SK-N-SH (cell line): Measurements from ENCODE around the gene EFHD1. TPM values are rescaled to one million over a fixed set of nuclear protein-coding genes. Genes with fewer than 3 reads are reported as not detected.

Experiments
- CTCF ChIA-PET: fragments of 300-600, 350-600 bp; formaldehyde crosslinking; extraction: SDS; loops from one replicate; lab custom pipeline; 2021; lab: Yijun Ruan, JAX
- POLR2A ChIA-PET: fragments of 350-600 bp; sonication (Branson Sonifier 250); formaldehyde crosslinking; extraction: SDS; loops from one replicate; lab custom pipeline; 2020; ENCODE audit warnings: antibody characterized with exemption, inconsistent platforms; lab: Yijun Ruan, JAX
- DNase-seq: peaks from one replicate; pipeline ENCODE4 v3.0.0; 2012
- H2AFZ ChIP-seq: fragments of 200-600 bp; sonication (generic); 2 replicates; pipeline ENCODE4 v1.8.1; 2016; ENCODE audit warnings: antibody characterized with exemption, mild to moderate bottlenecking, low read depth
- H3F3A ChIP-seq: fragments of 200-600 bp; sonication (generic); replicated peaks from 2 replicates; pipeline ENCODE3; 2016; ENCODE audit warnings: antibody characterized with exemption, mild to moderate bottlenecking; ENCODE audit not compliant: insufficient read depth
- H3K27ac ChIP-seq, 2 experiments: fragments of 200-500 bp in 1 of 2; fragments of 200-600 bp in 1 of 2; sonication (Bioruptor generic) in 1 of 2; sonication (generic), shearing (Covaris generic) in 1 of 2; 2 replicates each; pipeline versions ENCODE4 v1.5.1 to v1.6.1; 2014 to 2016; ENCODE audit warnings: low read depth in 2 of 2, inconsistent platforms in 1 of 2, low read length in 1 of 2, mild to moderate bottlenecking in 1 of 2, mixed read lengths in 1 of 2
- H3K27me3 ChIP-seq: fragments of 200-600 bp; sonication (generic), shearing (Covaris generic); 2 replicates; pipeline ENCODE4 v1.6.1; 2016; ENCODE audit warnings: mixed run types; ENCODE audit not compliant: insufficient read depth
- H3K36me3 ChIP-seq, 2 experiments: fragments of 200-500 bp in 1 of 2; fragments of 200-600 bp in 1 of 2; sonication (Bioruptor generic) in 1 of 2; sonication (generic) in 1 of 2; replicated peaks in 1 of 2; 2 replicates each; pipeline versions ENCODE3 to v1.5.1; 2014 to 2016; ENCODE audit warnings: low read length in 1 of 2, mild to moderate bottlenecking in 1 of 2; ENCODE audit not compliant: insufficient read depth in 2 of 2, control insufficient read depth in 1 of 2
- H3K4me1 ChIP-seq, 2 experiments: fragments of 200-500 bp in 1 of 2; fragments of 200-600 bp in 1 of 2; sonication (Bioruptor generic) in 1 of 2; sonication (generic), shearing (Covaris generic) in 1 of 2; 2 replicates each; pipeline versions ENCODE4 v1.5.1 to v1.6.1; 2014 to 2016; ENCODE audit warnings: low read depth in 1 of 2, low read length in 1 of 2, mixed run types in 1 of 2; ENCODE audit not compliant: insufficient read depth in 2 of 2, control insufficient read depth in 1 of 2
- H3K4me2 ChIP-seq: fragments of 200-600 bp; sonication (generic), shearing (Covaris generic); 2 replicates; pipeline ENCODE4 v1.6.1; 2017; ENCODE audit warnings: mixed run types
- H3K4me3 ChIP-seq, 2 experiments: fragments of 200-500 bp in 1 of 2; fragments of 200-600 bp in 1 of 2; sonication (Bioruptor generic) in 1 of 2; sonication (generic), shearing (Covaris generic) in 1 of 2; 2 replicates each; pipeline versions ENCODE4 v1.5.1 to v1.8.1; 2014 to 2016; ENCODE audit warnings: low read depth in 2 of 2, inconsistent platforms in 1 of 2, low read length in 1 of 2, mild to moderate bottlenecking in 1 of 2, mixed read lengths in 1 of 2, moderate library complexity in 1 of 2
- H3K79me2 ChIP-seq: fragments of 200-600 bp; sonication (generic); 2 replicates; pipeline ENCODE4 v1.8.1; 2017; ENCODE audit warnings: mild to moderate bottlenecking; ENCODE audit not compliant: insufficient read depth
- H3K9ac ChIP-seq: fragments of 200-600 bp; sonication (generic); 2 replicates; pipeline ENCODE4 v1.6.1; 2017; ENCODE audit warnings: mixed run types
- H3K9me2 ChIP-seq: fragments of 200-600 bp; sonication (generic); 2 replicates; pipeline ENCODE4 v1.6.1; 2017; ENCODE audit warnings: mixed run types
- H3K9me3 ChIP-seq: fragments of 200-600 bp; sonication (generic); 2 replicates; pipeline ENCODE4 v1.6.1; 2017; ENCODE audit warnings: mixed run types, mild to moderate bottlenecking, moderate library complexity
- H4K20me1 ChIP-seq: fragments of 200-600 bp; sonication (generic); 2 replicates; pipeline ENCODE4 v1.6.1; 2017; ENCODE audit warnings: mild to moderate bottlenecking, mixed run types; ENCODE audit not compliant: insufficient read depth
- CTCF ChIP-seq: fragments of 200-600 bp; sonication (generic); IDR thresholded peaks from 2 replicates; pipeline ENCODE4 v1.6.1; 2017; ENCODE audit warnings: antibody characterized with exemption, mild to moderate bottlenecking, moderate library complexity
- EP300 ChIP-seq, 2 experiments: IDR thresholded peaks; 2 replicates each; pipeline versions ENCODE4 v1.4.0 to v1.6.1; 2012; ENCODE audit warnings: borderline replicate concordance in 1 of 2, low read depth in 1 of 2, low read length in 1 of 2
- FOXJ3 ChIP-seq: sonication (generic); formaldehyde crosslinking; IDR thresholded peaks from 2 replicates; pipeline ENCODE4 v1.5.1; 2020; ENCODE audit warnings: mild to moderate bottlenecking, missing genetic modification reagents
- FOXM1 ChIP-seq: IDR thresholded peaks from 2 replicates; pipeline ENCODE4 v1.4.0; 2012; ENCODE audit warnings: low read depth, mild to moderate bottlenecking
- GATA2 ChIP-seq: sonication (generic); formaldehyde crosslinking; IDR thresholded peaks from 2 replicates; pipeline ENCODE4 v1.5.0; 2020; ENCODE audit warnings: mild to moderate bottlenecking, missing genetic modification reagents
- PBX3 ChIP-seq: IDR thresholded peaks from 2 replicates; pipeline ENCODE4; 2012
- POLR2AphosphoS5 ChIP-seq: IDR thresholded peaks from 2 replicates; pipeline ENCODE4 v1.6.1; 2012; ENCODE audit warnings: low read depth, low read length
- RAD21 ChIP-seq: IDR thresholded peaks from 2 replicates; pipeline ENCODE4 v1.6.1; 2012; ENCODE audit warnings: mild to moderate bottlenecking, low read length
- RCOR1 ChIP-seq: fragments of 150-350 bp; IDR thresholded peaks from 2 replicates; pipeline ENCODE4 v1.6.1; 2017; ENCODE audit warnings: antibody characterized with exemption, low read length
- RFX5 ChIP-seq: IDR thresholded peaks from 2 replicates; pipeline ENCODE4 v1.6.1; 2012; ENCODE audit warnings: mild to moderate bottlenecking, improper control_type of control experiment, low read length
- RXRA ChIP-seq: IDR thresholded peaks from 2 replicates; pipeline ENCODE4 v1.4.0; 2012; ENCODE audit warnings: low read depth, mild to moderate bottlenecking, borderline replicate concordance
- SIN3A ChIP-seq: IDR thresholded peaks from 2 replicates; pipeline ENCODE4 v1.6.1; 2012; ENCODE audit warnings: low read depth, mild to moderate bottlenecking, low read length, moderate library complexity, borderline replicate concordance
- SMC3 ChIP-seq: IDR thresholded peaks from 2 replicates; pipeline ENCODE4 v1.6.1; 2012; ENCODE audit warnings: low read depth, low read length, improper control_type of control experiment
- TCF12 ChIP-seq: IDR thresholded peaks from 2 replicates; pipeline ENCODE4 v1.4.0; 2012
- TEAD4 ChIP-seq: IDR thresholded peaks from 2 replicates; pipeline ENCODE4 v1.4.0; 2012; ENCODE audit warnings: mild to moderate bottlenecking, borderline replicate concordance; ENCODE audit not compliant: insufficient read depth
- USF1 ChIP-seq: IDR thresholded peaks from 2 replicates; pipeline ENCODE4 v1.4.0; 2012; ENCODE audit warnings: low read depth, borderline replicate concordance
- USF2 ChIP-seq: fragments of 150-350 bp; IDR thresholded peaks from 2 replicates; pipeline ENCODE4 v1.6.1; 2017; ENCODE audit warnings: antibody characterized with exemption, low read length, low read depth, borderline replicate concordance
- YY1 ChIP-seq: IDR thresholded peaks from 2 replicates; pipeline ENCODE4 v1.4.0; 2012; ENCODE audit warnings: low read depth, mild to moderate bottlenecking
- WGBS: methylation state at CpG from one replicate; pipeline ENCODE4 v1.1.6; 2017; ENCODE audit warnings: low lambda C conversion rate; 5-methylcytosine and 5-hydroxymethylcytosine counted together
- polyA plus RNA-seq, 3 experiments: library from polyadenylated mRNA; depleted of rRNA; stranded (reverse); fragments of >200 nt; gene quantifications; 2 replicates each; pipeline ENCODE4 v1.2.3, GENCODE V29; 2012

EFHD1 gene
- polyA plus RNA-seq, 1 of the 3 experiments (the other 2 are of a cell fraction): not detected

GRCh38 chr2:232632904-232633412 is 446 bp upstream of the EFHD1 start:
- ChIA-PET CTCF (interaction anchor here (0.6 to 1.9 kb wide), 6 partner anchors 9 to 619 kb away, joined by 3 to 5 read pairs (median 3); partner anchors contain the start of gene ATG16L1), POLR2A (interaction anchor here (0.5 to 0.7 kb wide), 2 partner anchors 13 to 29 kb away, joined by 4 read pairs; no protein-coding TSS in a partner anchor)
- Histone ChIP-seq H3K27me3 (peaks cover 36% of the 10 kb centered on the region), H3K4me1 (no peaks in the 10 kb centered on the region; a peak in 1 of 4 replicates)
- 0 out of 2 replicates have a peak, but pooled peaks have one; percentile 37 for TF ChIP-seq FOXM1
- no peak for TF ChIP-seq EP300 (IDR thresholded peaks at IDR 0.05; ENCODE audit: borderline replicate concordance in 1 of 2, low read depth in 1 of 2, low read length in 1 of 2)
- TF ChIP-seq CTCF: peak; percentile 19
- TF ChIP-seq PBX3: no peak
- TF ChIP-seq POLR2AphosphoS5: no peak
- no peak for TF ChIP-seq RFX5
- no peak for TF ChIP-seq SIN3A
- TF ChIP-seq, all 33 proteins: peak for 2
- Histone ChIP-seq H3K9me2 (no peaks in the 10 kb centered on the region), H3K27ac (no peak overlapping the region), H3K9me3 (no peaks in the 10 kb centered on the region), H3F3A (no peaks in the 10 kb centered on the region), H3K4me2 (peak overlapping the region; percentile 94), H4K20me1 (no peaks in the 10 kb centered on the region), H3K9ac (no peak overlapping the region), H3K36me3 (no peaks in the 10 kb centered on the region), H2AFZ (peak overlapping the region; percentile 79), H3K4me3 (peak overlapping the region; percentile 49 to 69), H3K79me2 (no peaks in the 10 kb centered on the region)
- WGBS: 1% methylated on average over 28 of the region's 40 CpGs
- no peak for DNase-seq

- 34% methylated on average over 50 of the region's 61 CpGs for WGBS
- Histone ChIP-seq H3K27me3 (peaks cover 27% of the 10 kb centered on the region), H2AFZ (peak overlapping the region; percentile 79; the same call in 1 of the 2 replicates)
- TF ChIP-seq RCOR1 (no peak), POLR2AphosphoS5 (no peak), FOXJ3 (CRISPR knock-in tag) (no peak), USF2 (no peak), SMC3 (no peak), RAD21 (no peak), USF1 (no peak), SIN3A (no peak), RFX5 (no peak), PBX3 (no peak), TEAD4 (no peak), GATA2 (CRISPR knock-in tag) (no peak), TCF12 (no peak), FOXM1 (no peak), YY1 (no peak), RXRA (no peak), EP300 (IDR thresholded peaks at IDR 0.05; ENCODE audit: borderline replicate concordance in 1 of 2, low read depth in 1 of 2, low read length in 1 of 2) (no peak)
Measured at GRCh38 chr2:232634206-232635150, 1.1 kb downstream of the EFHD1 start.

More at GRCh38 chr2:232634206-232635150, 1.1 kb downstream of the EFHD1 start:
- Histone ChIP-seq H3K9me3 (no peaks in the 10 kb centered on the region), H3K4me1 (no peaks in the 10 kb centered on the region; a peak in 1 of 4 replicates), H3K4me3 (peak overlapping the region; percentile 49 to 69), H3K9me2 (no peaks in the 10 kb centered on the region), H4K20me1 (no peaks in the 10 kb centered on the region), H3K36me3 (no peaks in the 10 kb centered on the region), H3K79me2 (no peaks in the 10 kb centered on the region), H3F3A (no peaks in the 10 kb centered on the region), H3K27ac (no peak overlapping the region), H3K4me2 (peak overlapping the region; percentile 94), H3K9ac (no peak overlapping the region)
- DNase-seq: peak; percentile 67
- ChIA-PET CTCF (interaction anchor here (1.0 to 1.9 kb wide), 3 partner anchors 22 to 617 kb away, joined by 3 to 4 read pairs (median 3); partner anchors contain the start of gene ATG16L1), POLR2A (no interaction called here)
